GM10847 (cell line): ENCODE results near the gene UVRAG.

Experiments used
- POLR2A ChIP-seq: IDR thresholded peaks from 2 replicates; pipeline ENCODE4 v1.6.1; 2011; ENCODE audit not compliant: insufficient read length; ENCODE audit errors: extremely low read depth

UVRAG gene

DNA sequence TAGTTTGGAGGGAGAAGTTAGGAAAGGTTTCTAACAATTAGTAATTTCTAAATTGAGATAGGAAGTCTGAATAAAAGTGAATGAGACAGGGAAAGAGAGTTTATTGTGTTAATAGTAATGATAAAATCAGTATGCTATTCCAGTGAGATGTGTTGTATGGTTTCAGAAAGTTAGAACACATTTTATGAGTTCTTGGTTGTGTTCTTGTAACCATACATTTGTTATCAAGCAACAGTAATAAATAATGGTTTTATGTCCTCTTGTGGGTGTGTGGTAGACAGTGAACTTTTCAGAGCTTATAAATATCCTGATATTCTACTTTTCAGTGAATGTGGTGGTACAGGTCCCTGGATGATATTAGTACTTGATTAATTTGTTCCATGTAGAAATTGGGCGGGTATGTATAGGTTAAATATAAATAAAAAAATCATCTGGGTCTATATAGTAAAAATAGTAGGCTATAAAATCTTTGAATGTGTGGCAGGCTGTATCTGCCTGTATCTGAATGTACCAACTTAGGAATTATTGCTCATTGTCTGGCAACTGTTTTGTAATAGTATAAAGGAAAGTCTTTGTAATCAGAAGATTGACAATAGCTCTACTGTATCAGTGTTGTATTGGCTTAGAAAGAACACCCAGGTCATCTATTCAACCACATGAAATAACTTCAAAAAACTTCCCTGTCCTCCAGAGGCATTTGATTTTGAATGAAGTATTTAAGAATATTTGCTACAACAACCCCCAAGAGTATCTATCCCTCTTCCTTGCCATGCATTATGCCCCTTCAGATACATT, 54.8 kb downstream of the UVRAG start:
- no peak for TF ChIP-seq POLR2A

DNA sequence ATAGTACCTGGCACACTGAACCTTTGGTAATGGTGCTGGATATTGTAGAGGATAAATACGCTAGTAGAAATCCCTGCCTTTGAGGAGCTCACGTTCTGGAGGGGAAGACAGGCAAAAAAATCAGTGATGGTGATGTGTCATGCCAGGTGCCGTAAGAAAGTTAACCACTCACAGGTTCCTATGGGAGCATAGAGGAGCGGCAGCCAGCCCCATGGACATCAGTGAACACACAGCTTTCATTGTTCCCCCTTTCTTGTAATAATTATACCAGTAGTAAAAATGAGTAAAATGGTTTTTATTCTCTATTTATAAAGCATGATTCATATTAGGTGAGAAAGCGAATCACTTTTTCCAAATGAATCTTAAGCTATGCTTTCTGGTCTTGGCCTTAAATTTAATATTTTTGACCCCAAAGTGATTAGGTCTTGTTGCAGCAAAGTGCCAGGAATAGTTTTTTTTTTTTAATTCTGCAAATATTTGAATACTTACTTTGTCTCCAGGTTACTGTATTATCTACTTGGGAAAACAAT, 57.9 kb downstream of the UVRAG start:
- no peak for TF ChIP-seq POLR2A

DNA sequence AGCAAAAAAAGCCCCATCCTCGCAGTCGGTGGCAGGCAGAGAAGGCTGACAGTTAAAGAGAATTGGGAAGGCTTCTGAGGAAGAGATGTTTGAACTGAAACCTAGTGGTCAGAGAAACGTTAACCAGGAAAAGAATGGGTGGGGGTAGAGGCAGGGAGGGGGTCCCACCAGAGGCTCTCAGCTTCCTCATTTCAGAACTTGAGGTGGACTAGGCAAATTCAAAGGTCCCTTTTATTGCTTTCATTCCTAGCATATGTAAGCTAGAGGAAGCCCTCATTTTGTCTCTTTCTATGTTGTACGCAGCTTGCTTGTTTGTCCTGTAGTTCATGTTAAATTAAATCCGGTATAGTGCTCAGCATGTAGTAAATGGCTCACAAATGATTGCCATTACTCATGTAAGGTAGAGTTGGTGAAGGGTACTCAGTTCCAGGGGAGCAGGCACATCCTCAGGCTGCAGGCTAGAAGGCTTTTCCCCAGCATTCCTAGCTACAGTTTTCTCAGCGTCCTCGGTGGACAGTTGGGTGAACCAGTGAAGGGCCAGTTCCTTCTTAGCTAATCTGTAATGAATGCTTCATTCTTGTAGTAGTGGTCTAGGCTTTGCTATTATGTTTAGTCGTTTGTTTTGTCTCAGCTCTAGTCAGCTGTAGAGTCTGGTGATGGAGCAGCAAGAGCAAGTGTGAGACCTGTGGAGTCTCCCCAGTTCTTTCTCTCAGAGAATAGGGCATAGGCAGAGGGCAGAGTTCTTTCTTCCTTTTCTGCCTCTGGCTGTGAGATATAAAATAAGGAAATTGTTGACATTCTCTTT, 58.6 kb downstream of the UVRAG start:
- no peak for TF ChIP-seq POLR2A

DNA sequence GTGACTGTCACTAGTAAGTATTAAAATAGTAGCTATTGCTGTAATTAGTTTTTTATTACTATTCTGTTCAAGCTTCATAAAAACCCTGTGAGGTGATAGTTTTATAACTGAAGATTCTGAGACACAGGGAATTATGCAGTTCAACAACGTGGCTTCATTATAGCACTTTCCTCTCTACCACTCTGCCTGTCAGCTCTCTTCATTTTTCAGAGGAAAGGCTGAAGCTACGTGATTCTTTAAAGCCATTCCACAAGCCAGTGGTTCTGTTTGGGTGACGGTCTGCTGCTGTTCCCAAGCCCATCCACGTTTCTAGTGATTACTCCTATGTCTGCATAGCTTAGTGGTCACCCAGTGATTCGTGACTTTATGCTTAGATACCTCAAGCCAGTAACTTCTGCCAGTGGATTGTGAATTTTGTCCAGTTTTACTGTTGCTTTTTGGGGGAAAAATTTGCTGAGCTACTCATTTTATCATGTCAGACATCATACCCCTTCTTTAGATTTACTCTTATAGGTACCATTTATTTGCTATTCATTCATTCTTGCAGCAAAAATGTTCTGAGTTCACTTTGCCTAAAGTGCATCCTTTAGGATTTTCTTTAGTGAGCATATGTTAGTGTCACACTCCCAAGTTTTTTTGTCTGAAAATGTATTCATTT, 59.8 kb downstream of the UVRAG start:
- no peak for TF ChIP-seq POLR2A

DNA sequence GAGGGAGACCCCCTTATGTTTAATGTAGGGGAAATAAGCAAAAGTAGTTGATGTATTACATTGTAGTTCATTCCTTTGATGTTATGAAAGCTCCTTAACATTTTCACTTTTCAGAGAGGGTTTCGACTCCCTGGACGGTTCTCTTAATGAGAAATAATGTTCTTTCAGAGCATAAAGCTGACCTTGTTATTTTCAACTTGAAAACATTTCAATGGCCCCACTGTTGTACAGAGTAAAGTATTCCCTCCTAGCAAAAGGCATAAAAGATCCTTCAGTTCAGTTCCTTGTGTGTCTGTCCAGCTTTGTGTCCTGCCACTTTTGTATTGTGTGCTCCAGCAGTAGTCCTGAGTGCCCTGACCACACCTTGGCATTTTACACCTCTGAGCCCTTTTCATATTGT, 63.9 kb downstream of the UVRAG start:
- TF ChIP-seq POLR2A, result no peak

DNA sequence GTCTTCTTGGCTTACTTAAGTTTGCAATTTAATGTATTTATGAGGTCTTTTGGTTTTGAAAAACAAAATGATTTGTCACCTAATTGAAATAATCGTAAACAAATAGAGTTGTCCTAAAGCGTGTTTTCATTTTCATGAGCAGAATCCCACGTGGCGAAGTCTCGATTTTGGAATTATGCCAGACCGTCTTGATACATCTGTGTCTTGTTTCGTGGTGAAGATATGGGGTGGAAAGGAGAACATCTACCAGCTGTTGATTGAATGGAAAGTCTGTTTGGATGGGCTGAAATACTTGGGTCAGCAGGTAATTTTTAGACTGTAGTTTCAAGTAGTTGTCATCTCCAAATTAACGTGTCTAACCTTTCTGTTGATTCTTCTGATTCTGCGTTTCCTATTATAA, 64.7 kb downstream of the UVRAG start:
- no peak for TF ChIP-seq POLR2A

DNA sequence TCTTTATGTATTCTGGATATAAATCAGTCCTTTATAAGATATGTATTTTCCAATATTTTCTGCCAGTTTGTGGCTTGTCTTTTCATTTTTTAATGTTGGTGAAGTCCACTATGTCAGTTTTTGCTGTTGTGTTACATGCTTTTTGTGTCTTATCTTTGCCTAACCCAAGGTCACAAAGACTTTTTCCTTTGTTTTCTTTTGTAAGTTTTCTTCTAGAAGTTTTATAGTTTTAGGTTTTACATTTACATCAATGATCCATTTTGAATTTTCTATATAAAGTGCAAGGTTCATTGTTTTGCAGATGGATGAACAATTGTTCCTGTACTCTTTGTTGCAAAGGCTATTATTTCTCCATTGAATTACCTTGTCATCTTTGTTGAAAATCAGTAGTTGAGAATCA, 69.3 kb downstream of the UVRAG start:
- TF ChIP-seq POLR2A, result no peak

DNA sequence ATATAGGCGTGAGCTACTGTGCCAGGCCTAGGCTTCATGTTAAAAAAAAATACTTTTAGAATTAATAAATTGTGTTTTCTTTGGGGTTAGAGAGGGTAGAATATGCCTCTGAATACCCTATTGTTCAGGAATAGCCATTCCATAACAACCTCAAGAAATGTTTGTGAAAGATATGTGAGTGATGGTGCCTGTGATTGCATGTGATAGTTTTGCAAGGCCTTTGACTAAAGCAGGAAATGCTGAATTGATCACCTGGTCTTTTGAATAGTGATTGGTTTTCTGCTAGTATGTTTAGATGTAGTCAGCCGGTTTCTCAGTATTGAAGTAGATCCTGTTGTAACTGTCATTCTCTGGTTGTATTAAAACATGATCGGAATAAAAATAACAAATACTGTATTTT, 73.4 kb downstream of the UVRAG start:
- TF ChIP-seq POLR2A, result no peak

DNA sequence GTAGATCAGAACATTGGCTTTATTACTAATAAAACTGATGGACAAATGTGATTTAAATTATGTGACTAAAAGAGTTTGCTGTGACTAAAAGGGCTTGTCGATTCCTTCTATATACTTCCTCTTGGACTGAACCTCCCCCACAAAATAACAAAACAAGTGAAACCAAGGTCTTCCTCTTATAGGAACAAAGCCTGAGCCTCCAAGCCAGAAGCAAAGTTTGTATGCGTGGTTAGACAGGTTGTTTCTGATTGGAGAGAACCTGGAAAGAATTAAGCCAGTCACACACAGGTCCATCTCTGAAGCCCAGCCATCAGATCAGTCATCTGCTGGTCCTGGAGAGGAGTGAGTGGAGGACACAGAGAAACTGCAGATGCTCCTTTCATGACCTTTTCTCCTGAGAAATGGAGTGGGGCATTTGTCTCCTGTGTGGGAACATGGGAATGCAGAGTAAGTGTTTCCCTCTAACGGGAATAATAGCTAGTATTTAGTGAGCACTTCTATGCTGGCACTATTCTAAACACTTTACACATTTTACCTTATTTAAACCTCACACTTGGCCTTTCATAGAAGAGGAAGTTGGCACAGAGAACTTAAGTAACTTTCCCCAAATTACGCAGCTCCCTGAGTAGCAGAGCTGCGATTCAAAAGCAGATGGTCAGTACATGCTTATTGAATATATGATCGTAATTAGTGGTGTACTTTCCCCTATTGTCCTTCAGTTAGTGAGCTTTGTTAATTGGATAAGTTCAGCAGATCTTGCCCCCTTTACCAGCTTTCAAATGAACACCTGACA, 77.1 kb downstream of the UVRAG start:
- TF ChIP-seq POLR2A, result no peak

DNA sequence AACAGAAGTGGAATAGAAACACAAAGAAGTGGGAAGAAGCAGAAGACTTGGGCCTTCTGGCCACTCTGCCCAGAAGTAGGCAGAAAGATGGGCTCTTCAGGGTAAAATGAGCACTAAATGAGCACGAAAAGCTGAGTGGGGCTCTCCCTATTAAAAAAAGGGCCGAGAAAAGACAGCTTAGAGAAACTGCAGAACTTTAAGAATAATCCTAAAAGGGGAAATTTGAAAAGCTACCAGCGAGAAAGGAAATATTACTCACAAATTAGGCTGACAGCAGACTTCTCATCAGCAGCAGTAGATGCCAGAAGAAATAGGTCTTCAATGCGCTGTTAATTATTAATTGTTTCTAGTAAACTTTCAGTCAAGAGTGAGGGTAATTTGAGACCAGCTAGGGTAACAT, 78.2 kb downstream of the UVRAG start:
- no peak for TF ChIP-seq POLR2A

DNA sequence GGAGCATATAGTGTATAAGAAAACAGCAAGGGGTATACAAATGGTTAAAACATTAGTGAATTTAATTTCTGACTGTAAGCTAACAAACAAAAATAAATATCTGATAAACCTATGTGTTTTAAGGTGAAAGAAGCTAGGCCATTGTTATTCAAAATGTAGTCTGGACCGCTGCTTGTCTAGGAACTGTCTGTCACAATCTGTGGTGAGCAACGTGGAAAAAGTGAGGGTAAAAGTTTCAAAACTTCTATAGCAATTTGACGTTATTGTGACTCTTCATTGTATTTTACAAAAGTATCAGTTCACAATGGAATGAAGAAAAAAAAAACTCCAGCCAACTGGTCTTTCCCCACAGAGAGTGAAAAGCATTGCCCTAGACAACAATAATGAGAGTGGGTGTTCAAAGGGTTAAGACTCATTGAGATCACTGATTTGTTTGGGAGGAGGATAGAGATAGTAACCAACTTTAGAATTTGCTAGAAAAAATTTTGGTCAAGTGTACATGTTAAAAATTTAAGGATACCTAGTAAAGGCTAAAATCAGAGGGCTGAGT, 79.1 kb downstream of the UVRAG start:
- TF ChIP-seq POLR2A, result no peak

DNA sequence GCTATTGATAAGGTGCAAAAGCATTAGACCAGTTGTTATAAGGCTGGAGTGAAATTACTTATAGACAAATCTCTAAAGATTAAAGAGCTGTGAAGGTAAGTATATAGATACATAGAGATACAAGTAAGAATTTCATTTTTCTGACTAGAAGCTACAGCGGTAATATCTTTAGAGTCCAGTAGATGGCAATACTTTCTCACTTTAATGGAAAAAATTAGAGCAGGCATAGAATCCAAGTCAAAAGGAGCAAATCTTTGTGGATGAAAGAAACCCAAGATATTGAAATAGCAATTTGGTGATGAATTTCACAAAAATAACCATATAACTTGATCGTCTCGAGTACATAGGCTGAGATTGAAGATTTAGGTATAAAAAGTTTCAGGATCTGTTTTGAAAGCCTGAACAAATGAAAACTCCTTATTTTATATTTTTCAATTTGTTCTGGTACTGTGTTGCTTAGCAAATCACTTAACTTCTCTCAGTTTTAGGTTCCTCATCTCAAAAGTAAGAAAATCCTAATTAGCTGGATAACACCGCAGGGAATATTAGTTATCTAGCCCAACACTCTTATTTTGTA, 81.9 kb downstream of the UVRAG start:
- no peak for TF ChIP-seq POLR2A

DNA sequence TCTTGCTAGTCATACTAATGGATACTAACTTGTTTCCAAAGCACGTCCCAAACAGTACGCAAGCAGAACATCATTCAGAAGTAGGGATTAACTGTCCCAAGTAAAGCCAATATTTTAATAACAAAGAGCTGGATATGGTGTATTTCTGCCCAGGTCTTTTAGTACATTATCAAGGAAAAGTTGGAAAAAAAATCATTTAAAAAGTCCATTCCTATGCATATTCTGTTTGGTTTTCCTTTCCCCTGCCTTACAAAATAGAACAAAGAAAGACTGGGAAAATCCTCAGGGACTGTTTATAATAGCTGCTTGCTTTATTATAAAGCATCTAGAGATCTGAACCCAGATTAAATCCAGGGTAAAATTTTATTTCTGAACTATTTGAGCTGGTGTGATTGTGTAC, 83.9 kb downstream of the UVRAG start:
- TF ChIP-seq POLR2A, result no peak

DNA sequence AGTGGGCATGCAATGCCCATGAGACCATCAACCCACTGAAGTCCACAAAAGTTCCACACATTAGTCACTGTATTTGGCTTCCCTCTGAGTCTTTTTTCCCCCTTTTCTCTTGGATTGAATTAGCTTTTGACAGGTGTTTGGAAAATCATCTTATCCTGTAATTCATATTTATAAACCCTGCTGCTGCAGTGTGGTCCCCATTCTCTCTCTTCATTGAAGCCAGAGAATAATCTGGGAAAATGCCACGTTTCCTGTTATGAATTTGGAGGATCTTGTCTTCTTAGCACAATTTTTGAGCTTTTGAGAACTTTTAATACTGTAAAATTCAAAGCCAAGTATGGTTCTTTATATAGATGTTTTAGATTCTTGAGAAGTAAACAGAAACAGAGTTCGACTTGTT, 84.8 kb downstream of the UVRAG start:
- TF ChIP-seq POLR2A, result no peak

DNA sequence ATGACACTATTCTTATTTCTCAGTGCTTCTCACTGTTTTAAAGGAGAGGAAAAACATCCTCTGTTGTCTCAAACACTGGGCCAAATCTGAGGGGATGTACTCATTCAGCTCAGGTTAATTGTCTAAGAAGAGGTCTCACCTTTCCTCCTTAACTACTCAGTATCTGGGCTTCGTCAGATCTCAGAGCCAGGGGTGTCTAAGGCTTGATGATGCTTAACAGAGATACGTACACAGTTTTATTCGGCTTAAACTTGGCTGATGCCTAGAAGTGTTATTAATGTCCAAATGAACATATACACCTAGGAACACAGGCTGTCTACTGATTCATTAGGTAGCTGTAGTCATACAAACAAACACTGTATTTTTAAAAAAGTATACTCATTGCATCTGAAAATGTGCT, 85.8 kb downstream of the UVRAG start:
- no peak for TF ChIP-seq POLR2A

DNA sequence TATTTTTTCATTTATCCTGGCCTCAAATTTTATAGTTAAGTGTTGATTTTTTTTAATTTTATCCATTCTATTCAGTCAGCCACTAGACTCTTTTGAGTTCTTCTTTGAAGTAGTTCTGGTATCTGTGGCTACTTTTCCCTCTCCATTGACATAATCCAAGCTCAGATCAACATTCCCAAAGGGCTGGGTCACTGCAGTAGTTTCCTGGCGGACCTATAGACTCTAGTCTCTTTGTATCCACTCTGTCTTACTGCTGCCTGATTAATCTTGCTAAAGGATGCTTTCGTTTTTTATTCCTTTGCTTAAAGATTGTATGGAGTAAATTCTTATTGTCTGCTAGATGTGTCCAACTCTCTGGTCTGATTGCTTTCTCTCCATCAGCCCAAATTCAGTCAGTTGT, 87.6 kb downstream of the UVRAG start:
- TF ChIP-seq POLR2A, result no peak
